Measurements from ENCODE around the gene VEZT.
"Not testable (repeated sequence)": the region's sequence is repeated elsewhere in the genome, so short reads cannot be mapped to it uniquely, and the experiment has no call there.

Gene VEZT

GRCh38 chr12:95185854-95186253 is 31.8 kb upstream of the VEZT start:
- no peaks in the 10 kb centered on the region for H3K27me3 ChIP-seq (replicated peaks; ENCODE audit: control insufficient read depth, insufficient read depth, low read length)
- no peak overlapping the region for H3K4me3 ChIP-seq (replicated peaks; ENCODE audit: low read depth, low read length)
- no peaks in the 10 kb centered on the region for H3K36me3 ChIP-seq (ENCODE audit: control insufficient read depth, insufficient read depth, low read length)
- no peak for TF ChIP-seq CTCF (IDR thresholded peaks at IDR 0.05; ENCODE audit: insufficient read depth, low read length, poor library complexity, severe bottlenecking)
- no peak for DNase-seq (ENCODE audit: extremely low read depth, insufficient read length)

GRCh38 chr12:95187865-95188415 is 29.7 kb upstream of the VEZT start:
- no peak for DNase-seq (ENCODE audit: extremely low read depth, insufficient read length)
- H3K36me3 ChIP-seq (ENCODE audit: control insufficient read depth, insufficient read depth, low read length): no peaks in the 10 kb centered on the region
- H3K4me3 ChIP-seq (replicated peaks; ENCODE audit: low read depth, low read length): no peak overlapping the region
- TF ChIP-seq CTCF (IDR thresholded peaks at IDR 0.05; ENCODE audit: insufficient read depth, low read length, poor library complexity, severe bottlenecking): no peak
- H3K27me3 ChIP-seq (replicated peaks; ENCODE audit: control insufficient read depth, insufficient read depth, low read length): no peaks in the 10 kb centered on the region

GRCh38 chr12:95191060-95191696 is 26.4 kb upstream of the VEZT start:
- DNase-seq (ENCODE audit: extremely low read depth, insufficient read length): no peak
- no peak for TF ChIP-seq CTCF (IDR thresholded peaks at IDR 0.05; ENCODE audit: insufficient read depth, low read length, poor library complexity, severe bottlenecking)
- no peaks in the 10 kb centered on the region for H3K27me3 ChIP-seq (replicated peaks; ENCODE audit: control insufficient read depth, insufficient read depth, low read length)
- no peaks in the 10 kb centered on the region for H3K36me3 ChIP-seq (ENCODE audit: control insufficient read depth, insufficient read depth, low read length)
- no peak overlapping the region for H3K4me3 ChIP-seq (replicated peaks; ENCODE audit: low read depth, low read length)

DNA sequence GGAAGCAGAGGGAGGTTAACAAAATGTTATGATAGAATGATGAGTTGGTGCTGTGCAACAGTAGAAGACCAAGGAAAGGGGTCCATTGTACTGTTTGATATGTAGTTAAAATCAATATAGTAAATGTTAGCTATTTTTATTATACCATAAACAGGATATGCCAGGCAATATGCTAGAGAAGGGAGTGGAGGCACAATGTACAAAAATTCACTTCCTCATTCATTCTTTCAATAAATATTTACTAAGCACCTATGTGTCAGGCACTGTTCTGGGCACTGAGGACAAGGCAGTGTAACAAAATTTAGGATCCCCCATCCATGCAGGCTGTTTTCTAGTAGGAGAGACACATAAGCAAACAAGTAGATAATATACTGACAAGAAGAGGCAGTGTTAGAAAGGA is 25.3 kb upstream of the VEZT start:
- Histone ChIP-seq H3K36me3 (ENCODE audit: control insufficient read depth, insufficient read depth, low read length) (no peaks in the 10 kb centered on the region), H3K4me3 (replicated peaks; ENCODE audit: low read depth, low read length) (no peak overlapping the region), H3K27me3 (replicated peaks; ENCODE audit: control insufficient read depth, insufficient read depth, low read length) (no peaks in the 10 kb centered on the region)
- DNase-seq (ENCODE audit: extremely low read depth, insufficient read length): no peak
- no peak for TF ChIP-seq CTCF (IDR thresholded peaks at IDR 0.05; ENCODE audit: insufficient read depth, low read length, poor library complexity, severe bottlenecking)

- Histone ChIP-seq H3K27me3 (replicated peaks; ENCODE audit: control insufficient read depth, insufficient read depth, low read length) (no peaks in the 10 kb centered on the region), H3K36me3 (ENCODE audit: control insufficient read depth, insufficient read depth, low read length) (no peaks in the 10 kb centered on the region), H3K4me3 (replicated peaks; ENCODE audit: low read depth, low read length) (no peak overlapping the region)
- no peak for DNase-seq (ENCODE audit: extremely low read depth, insufficient read length)
- TF ChIP-seq CTCF (IDR thresholded peaks at IDR 0.05; ENCODE audit: insufficient read depth, low read length, poor library complexity, severe bottlenecking): no peak
Measured at GRCh38 chr12:95193139-95193538, 24.5 kb upstream of the VEZT start.

GRCh38 chr12:95195122-95195521 is 22.5 kb upstream of the VEZT start:
- no peak for TF ChIP-seq CTCF (IDR thresholded peaks at IDR 0.05; ENCODE audit: insufficient read depth, low read length, poor library complexity, severe bottlenecking)
- Histone ChIP-seq H3K36me3 (ENCODE audit: control insufficient read depth, insufficient read depth, low read length) (no peaks in the 10 kb centered on the region), H3K27me3 (replicated peaks; ENCODE audit: control insufficient read depth, insufficient read depth, low read length) (no peaks in the 10 kb centered on the region), H3K4me3 (replicated peaks; ENCODE audit: low read depth, low read length) (no peak overlapping the region)
- no peak for DNase-seq (ENCODE audit: extremely low read depth, insufficient read length)

DNA sequence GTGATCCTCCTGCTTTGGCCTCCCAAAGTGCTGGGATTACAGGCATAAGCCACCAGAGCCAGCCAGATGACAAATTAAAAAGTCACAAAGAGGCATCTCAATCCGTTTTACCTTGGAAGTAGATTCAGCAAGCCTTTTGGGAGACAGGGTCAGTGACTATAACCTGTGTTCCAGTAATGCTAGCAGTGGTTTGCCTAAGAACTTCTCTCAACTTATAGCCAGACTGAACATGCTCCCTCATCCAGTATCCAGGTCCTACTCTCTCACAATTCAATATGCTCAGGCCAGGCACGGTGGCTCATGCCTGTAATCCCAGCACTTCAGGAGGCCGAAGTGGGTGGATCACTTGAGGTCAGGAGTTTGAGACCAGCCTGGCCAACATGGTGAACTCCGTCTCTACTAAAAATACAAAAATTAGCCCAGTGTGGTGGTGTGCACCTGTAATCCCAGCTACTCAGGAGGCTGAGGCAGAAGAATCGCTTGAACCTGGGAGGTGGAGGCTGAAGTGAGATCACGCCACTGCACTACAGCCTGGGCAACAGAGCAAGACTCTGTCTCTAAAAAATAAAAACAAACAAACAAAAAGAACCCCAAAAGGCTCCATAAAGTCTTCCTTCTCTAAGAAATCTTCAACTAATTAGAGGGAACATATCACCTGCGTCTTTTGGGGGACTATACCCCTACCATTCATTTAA is 20.6 kb upstream of the VEZT start:
- not testable (repeated sequence) for DNase-seq (ENCODE audit: extremely low read depth, insufficient read length); H3K4me3 ChIP-seq (replicated peaks; ENCODE audit: low read depth, low read length); H3K36me3 ChIP-seq (ENCODE audit: control insufficient read depth, insufficient read depth, low read length)

More for the DNA sequence above, 20.6 kb upstream of the VEZT start:
- H3K27me3 ChIP-seq (replicated peaks; ENCODE audit: control insufficient read depth, insufficient read depth, low read length): not testable (repeated sequence)

Data from GM06990 (cell line).